HG03060 (cell line): ENCODE results near the gene REEP1.

Experiments
- ATAC-seq: cut with Tn5 transposase; IDR thresholded peaks from one replicate; pipeline ENCODE4 v1.9.1; 2021; ENCODE audit warnings: low read depth, moderate number of reproducible peaks; ENCODE audit not compliant: unreplicated experiment

The REEP1 gene, protein sequence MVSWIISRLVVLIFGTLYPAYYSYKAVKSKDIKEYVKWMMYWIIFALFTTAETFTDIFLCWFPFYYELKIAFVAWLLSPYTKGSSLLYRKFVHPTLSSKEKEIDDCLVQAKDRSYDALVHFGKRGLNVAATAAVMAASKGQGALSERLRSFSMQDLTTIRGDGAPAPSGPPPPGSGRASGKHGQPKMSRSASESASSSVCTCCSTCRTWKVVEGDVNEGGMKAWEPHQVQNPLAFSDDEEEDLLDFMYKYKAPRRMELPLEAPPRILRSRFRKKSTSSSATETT

DNA sequence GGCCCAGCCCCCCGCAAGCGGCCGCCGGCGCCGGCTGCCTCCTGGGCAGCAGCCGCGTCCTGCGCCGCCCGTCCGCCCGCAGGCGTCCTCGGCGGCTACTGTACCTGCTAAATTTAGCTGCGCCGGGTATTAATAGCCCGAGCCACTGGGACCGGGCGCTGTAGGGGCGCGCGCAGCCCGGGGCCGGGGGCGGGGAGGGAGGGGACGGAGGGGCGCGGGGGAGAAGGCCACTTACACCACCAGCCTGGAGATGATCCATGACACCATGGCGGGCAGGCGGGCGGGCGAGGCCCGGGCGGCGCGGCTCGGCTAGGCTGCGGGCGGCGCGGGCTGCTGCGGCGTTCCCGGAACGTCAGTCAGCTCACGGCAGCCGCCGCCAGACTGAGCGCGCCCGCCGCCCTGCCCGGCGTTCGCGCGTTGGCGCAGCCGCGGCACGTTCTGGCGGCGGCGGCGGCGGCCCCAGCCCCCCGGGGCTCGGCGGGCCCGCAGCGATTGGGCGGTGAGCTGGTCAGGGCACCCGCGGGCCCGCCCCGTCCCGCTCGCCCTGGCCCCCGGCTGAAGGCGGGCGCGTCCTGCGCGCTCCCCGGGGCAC lies at the start of gene REEP1:
Gene REEP1, minus strand, starts transcription at position 383 of the 592 bp plus-strand sequence. Its CDS starts 116 bp downstream, at position 267.
- ATAC-seq = no peak

DNA sequence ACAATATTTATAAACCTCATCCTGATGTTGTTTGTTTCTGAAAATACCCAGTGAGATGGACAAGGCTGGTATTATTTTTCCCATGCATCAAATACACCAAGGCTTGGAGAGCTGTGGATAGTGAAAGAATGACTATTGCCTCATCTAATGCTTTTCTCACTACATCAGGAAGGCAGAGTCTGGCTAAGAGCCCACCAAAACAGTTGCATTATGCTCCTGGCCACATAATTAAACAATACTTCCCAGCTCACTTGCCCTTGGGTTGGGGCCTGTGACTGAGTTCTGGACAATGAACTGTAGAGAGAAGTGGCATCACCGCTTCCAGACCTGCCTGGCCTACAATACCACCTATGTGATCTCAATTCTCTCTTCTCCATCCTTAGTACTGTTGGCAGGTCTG lies 46.4 kb upstream of the REEP1 start:
- ATAC-seq = no peak

DNA sequence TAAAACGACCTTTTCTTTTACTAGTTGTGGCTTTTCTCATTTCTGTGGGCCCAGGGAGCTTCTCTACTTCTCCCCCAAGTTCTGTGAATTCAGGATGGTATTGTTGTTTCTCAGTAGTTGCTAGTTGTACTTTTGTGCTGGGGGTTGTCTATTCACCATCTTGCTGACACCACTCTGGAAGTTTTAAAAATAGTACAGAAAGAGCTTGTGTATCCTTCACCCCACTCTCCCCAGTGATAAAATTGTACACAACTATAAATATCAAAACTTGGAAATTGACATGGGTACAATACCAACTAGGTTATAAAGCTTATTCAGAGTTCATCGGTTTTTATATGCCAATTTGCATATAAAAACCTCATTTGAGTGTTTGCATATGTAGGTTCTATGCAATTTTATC lies 45.3 kb upstream of the REEP1 start:
- ATAC-seq = no peak

DNA sequence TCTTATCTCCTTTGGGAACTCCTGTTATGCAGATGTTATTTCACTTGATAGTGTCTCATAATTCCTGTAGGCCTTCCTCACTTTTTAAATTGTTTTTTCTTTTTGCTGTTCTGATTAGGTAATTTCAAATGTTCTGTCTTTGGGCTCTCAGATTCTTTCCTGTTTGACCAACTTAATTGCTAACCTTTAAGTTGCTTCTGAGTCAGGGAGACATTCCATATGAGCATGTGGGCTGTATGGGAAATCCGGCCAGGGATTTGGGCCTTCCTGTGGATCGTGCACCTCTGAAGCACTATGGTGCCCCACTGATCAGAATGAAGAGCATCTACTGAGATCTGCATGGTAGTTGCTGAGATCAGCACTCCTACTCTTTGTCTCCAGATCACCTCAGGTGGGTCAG lies 44.7 kb upstream of the REEP1 start:
- ATAC-seq = no peak

DNA sequence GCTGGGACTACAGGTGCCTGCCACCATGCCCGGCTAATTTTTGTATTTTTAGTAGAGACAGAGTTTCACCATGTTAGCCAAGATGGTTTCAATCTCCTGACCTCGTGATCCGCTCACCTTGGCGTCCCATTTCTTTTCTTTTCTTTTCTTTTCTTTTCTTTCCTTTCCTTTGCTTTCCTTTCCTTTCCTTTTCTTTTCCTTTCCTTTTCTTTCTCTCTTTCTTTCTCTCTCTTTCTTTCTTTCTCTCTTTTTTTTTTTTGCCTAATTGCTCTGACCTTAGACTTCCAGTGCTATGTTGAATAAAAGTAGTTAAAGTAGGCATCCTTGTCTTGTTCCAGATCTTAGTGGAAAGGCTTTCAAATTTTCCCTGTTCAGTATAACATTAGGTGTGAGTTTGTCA lies 41.0 kb upstream of the REEP1 start:
- no peak for ATAC-seq

DNA sequence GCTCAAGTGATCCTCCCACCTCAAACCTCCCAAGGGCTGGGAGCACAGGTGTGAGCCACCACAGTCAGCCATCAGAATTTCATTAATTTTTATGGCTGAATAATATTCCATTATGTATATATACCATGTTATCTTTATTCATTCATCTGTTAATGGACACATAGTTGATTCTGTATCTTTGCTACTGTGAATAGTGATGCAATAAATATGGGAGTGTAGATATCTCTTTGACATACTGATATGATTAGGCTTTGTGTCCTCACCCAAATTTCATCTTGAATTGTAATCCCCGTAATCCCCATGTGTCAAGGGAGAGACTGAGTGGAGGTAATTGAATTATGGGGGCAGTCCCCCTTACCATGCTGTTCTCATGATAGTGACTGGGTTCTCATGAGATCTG lies 38.2 kb upstream of the REEP1 start:
- ATAC-seq = no peak

DNA sequence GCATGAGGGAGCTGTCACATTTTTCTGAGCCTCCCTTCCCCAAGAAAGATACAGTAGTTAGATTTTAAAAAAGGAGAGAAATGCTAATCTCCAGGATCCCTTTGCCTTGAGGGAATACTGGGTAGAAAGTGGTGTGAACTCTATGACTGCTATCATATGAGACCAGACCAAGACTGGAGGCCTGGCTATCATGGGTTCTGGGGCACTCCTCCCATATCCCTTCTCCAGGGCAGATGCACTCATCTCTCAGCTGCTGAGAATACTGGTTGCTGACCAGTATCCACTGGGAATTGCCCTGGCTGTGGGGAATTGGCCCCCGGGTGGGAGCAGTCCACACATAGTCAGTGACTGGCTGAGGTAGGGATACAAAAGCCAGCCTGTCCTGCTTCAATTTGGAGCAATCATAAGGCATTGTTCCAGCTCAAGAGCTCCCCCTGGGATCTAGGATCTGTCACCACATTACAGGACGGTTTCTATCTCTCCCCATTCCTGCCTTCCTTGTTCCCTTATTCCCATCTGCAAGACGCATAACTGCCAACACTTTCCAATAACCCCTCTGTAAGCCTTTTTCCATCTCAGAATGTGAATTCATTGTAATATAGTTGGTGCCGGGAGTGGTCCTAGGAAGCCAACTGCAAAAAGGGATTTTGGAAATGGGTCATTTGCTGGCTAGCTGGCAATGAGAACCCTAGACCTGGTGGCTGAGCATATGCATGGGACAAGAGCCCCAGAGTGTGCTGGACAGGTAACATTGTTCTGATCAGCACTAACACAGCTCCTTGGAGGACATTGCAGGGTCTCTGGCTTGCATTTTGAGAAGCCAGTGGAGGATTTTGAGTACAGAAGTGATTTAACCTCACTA lies 35.4 kb upstream of the REEP1 start:
- no peak for ATAC-seq

DNA sequence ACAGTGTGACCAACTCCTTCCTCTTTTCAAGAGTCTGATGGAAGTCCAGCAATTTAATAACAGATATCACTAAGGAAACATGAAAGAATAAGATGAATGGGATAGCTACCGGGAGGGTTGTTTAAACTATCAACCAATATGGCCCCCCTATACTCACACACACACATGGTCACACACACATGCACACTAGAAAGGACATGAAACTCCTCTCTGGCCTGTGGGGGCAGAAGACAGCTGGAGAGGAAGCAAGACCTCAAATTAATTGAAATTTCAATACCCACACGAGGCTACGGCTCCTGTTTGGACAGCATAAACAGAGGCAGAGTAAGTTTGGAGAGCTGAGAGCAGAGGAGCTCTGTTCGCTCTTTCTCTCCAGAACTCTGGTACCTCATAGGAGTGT lies 34.7 kb upstream of the REEP1 start:
- ATAC-seq = no peak

DNA sequence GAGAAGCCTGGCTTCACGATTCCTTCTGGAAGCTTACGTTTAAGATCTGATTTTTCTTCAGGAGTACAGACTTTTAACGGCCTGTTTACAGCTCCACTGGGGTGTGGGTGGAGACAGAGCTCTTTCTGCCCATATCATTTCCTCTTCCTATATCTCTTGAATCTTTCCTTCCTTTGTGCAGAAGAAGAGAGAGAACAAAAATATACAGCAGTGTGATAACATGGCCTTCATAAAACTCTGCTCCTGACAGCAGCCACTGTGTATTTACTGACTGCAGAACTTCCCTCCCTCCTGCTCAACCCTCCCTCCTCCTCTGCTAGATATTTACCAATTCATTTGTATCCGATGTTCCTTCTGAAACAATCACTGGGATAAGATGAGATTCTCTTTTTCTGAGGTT lies 34.1 kb upstream of the REEP1 start:
- no peak for ATAC-seq

DNA sequence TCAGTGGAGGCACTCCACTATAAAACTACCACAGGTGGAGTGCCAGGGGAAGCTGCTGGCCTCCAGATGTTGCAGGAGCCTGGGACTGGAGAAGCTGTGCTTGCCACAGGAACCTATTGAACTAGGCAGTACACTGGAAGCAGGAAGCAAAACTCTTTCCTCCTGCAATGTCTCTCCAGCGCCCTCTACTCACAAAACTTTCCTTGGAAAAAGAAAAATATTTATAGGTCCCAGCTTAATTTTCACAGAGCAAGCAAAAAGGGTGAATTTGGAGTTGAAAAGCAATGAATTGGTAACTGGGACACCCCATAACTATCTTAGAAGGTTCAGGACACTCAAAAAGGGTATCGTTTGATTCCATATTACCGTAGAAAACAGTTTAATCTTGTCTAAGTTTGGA lies 33.2 kb upstream of the REEP1 start:
- ATAC-seq = no peak

DNA sequence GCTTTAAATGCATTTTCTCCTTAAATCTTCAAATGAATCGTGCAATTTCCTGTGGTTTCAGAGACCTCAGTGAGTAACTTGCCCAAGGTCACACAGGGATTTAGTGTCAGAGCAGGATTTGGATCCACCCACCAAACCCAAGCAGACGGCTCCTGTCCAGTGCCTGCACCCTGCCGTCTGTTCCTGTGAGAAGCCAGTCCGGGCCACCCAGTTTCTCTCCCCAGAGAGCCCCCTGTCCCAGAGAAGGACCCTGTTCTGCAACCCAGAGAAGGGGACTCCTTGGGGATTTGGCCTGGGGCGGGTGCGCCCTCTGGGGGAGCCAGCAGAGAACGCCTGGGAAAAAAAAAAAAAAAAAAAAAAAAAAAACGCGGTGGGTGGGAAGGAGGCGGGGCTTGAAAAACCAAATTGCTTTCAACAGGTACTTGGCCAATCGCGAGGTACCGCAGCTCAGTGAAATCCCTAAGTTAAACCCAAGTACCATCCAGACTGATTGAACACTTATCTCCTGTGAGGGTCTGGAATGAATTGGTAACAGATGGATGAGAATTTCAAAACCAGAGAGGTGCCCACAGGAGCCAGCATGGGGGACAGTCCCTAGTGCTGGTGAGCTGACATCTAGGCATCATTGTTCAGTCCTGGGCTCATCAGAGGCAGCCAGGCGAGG lies 30.9 kb upstream of the REEP1 start:
- ATAC-seq = no peak

DNA sequence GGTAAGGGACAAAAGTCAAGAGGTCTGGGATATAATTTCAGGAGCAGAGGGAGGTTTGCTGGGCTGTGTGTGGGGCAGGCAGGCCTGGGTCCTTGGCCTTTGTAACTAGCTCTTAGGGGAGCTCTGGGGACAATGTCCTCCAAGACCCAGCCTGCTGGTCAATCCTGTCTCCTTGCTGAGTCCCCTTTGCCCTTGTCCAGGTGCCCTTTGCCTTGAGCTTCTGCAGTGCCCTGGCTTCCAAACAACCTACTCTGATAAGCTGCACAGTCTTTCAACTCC lies 30.0 kb upstream of the REEP1 start:
- no peak for ATAC-seq

DNA sequence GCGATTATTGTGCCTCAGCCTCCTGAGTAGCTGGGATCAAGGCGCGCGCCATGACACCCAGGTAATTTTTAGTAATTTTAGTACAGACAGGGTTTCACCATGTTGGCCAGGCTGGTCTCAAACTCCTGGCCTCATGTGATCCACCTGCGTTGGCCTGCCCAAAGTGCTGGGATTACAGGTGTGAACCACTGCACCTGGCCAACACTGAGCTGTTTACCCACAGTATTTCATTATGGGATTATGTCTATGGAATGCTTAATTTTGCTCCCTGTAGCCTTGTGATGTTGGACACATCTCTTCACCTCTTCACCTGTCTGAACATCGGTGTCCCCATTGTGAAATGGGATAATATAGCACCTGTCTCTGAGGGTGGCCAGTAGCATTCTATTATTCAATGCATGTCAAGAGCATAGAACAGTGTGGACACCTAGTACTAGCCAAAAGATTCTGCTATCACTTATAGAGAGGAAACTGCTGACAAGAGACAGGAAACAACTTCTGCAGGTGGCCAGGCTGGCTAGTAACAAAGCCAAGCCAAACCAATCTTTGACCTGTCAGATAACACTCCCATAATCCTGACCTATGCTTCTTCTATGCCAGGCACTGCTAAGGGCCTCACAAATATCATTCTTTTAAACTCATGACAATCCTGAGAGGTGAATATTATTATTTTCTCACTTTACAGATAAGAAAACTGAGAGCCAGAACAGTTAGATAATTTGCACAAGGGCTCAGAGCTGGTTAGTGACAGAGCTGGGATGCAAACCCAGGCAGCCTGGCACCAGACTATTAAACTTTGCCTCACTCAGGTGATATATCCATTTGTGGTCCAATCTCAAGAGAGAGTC lies 29.4 kb upstream of the REEP1 start:
- ATAC-seq = no peak

DNA sequence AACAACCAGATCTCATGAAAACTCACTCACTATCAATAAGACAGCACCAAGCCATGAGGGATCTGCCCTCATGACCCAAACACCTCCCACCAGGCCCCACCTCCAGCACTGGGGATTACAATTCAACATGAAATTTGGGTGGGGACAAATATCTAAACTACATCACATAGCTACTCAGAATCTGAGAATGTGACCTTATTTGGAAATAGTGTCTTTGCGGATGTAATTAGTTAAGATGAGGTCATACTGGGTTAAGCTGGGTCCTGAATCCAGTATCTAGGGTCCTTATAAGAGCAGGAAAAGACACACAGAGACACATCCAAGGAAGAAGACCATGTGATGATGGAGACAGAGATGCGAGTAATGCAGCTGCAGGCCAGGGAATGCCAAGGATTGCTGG lies 27.5 kb upstream of the REEP1 start:
- ATAC-seq = no peak

DNA sequence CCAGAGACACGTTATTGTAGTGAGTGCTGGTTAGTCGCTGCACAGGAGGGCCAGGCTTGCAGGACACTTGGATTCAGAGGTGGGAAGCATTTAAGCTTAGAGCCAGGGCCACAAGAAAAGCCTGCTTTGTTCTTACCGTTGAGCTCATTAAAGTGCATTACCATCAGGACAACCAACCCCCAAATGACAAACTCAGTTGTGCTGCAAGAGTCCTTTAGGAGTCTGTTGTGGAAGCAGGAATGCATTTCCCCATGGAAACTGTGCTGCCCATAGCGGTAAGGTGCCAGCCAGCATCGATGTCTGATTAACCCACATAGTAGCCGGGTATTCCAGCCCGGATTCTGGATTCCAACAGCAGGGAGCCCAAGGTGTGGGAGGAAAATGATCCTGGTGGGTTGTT lies 23.4 kb upstream of the REEP1 start:
- ATAC-seq = no peak

DNA sequence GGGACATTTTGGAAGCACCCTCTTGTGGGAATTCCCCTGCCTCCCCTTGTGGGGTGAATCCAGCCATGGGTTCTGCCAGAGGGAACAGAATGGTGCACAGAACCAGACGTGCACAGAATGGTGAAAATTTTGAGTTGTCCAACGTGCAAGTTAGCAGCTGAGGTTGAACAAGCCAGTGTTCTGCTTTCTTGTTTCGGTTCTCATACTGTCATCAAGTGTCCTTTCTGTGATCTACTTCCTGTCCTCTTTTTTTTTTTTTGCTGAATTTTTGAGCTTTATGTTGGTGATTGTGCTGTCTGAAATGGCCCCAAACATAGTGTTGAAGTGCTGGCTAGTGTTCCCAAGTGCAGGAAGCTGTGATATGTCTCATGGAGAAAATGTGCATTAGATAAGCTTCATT lies 21.5 kb upstream of the REEP1 start:
- no peak for ATAC-seq

DNA sequence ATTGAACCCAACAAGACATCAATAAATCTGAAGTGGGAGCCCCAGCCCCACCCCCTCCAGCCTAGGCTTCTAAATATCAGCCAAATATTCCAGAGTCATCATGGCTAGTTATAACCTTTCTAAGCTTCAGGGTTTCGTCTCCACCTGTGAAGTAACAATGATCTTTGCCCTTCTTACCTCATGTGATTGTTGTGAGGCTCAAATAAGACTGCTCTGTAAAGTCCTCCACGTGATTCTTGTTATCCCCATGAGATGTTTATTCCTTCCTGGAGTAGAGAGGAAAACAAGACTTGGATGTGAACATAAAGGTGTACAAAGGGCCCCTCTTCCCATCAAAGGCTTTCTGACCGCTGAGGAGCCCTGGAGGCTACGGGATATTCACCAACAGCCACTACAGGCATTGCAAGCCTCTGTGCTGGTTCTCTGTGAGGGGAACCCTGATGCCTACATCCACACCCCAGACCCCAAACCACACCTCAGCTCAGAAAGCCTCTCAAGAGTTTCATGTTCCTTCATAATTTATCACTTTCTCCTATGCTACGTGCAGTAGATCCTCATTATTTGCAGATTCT lies 20.1 kb upstream of the REEP1 start:
- ATAC-seq = no peak

DNA sequence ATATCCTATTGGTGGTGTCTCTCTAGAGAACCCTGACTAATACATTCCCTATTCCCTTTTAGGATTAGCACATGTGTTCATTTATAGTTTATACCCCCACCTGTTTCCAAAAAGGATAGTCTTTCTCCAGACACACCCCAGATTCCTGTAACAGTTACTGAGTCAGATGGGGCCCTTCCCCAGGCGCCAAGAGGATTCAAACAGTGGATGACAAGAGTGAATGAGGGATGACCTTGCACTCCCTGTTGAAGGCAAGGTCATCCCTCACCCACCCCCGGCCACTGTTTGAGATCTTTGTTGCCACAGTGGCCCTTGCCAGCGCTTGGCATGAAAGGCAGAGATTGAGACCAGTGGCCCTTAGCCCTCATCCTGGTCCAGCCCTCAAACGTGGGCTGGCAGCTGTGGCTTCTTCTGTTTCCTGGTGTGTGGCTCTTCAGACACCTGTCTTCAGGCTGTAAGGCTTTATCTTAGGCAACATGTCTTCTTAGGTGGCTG lies 15.3 kb upstream of the REEP1 start:
- ATAC-seq = no peak

DNA sequence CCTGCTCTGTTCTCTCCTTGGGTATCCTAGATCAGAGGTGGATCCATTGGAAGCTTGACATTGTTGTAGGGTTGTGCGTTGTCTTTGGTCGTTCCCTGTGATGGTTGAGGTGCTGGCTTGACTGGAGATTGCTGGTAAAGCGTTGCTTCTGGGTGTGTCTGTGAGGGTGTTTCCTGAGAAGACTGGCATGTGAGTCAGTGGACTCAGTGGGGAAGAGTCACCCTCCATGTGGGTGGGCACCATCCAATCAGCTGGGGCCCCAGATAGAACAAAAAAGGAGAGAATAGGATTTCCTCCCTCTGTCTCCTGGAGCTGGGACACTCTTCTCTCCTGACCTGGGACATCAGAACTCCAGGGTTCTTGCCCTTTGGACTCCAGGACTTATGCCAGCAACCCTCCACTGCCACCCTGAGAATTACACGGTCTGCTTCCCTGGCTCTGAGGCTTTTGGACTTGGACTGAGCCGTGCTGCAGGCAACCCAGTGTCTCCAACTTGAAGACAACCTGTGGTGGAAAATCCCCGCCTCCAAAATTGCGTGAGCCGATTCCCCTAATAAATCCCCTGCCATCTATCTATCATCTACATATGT lies 14.8 kb upstream of the REEP1 start:
- ATAC-seq = no peak

DNA sequence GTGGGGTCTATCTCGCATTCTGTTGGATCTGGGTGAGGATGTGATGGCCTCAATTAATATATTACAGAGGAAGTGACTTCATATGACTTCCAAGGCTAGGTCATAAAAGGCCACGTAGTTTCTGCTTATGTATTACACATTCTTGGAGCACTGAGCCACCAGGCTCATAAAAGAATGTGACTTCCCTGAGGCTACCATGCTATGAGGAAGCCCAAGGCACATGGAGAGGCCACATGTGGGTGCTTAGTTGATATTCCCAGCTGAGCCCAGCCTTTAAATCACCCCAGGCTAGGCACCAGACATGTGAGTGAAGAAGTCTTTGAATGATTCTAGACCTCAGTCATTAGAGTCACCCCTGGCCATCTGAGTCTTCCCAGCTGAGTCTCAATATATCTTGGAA lies 13.3 kb upstream of the REEP1 start:
- no peak for ATAC-seq
